HG02798 (cell line): Measurements from ENCODE around the gene CCDC171.

Experiments used
- ATAC-seq: cut with Tn5 transposase; IDR thresholded peaks from one replicate; pipeline ENCODE4 v1.9.1; 2021; ENCODE audit warnings: mild to moderate bottlenecking; ENCODE audit not compliant: unreplicated experiment, poor library complexity

Gene CCDC171

DNA sequence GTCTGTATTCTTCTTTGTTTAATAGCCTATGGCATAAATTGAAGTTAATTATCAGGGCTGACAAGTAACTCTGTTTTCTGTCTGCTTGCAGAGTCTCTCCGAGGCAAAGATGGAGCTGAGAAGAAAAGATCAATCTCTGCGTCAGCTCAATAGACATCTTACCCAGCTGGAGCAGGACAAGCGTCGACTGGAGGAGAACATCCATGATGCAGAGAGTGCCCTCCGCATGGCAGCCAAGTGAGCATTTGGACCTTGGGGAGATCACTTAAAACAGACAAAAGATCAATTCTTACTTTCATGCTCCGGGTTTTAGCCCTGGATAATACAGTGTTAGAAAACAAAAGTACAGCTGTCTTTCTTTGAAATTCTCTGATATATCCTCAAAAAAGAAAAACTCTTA lies 293.8 kb downstream of the CCDC171 start:
- ATAC-seq = no peak

DNA sequence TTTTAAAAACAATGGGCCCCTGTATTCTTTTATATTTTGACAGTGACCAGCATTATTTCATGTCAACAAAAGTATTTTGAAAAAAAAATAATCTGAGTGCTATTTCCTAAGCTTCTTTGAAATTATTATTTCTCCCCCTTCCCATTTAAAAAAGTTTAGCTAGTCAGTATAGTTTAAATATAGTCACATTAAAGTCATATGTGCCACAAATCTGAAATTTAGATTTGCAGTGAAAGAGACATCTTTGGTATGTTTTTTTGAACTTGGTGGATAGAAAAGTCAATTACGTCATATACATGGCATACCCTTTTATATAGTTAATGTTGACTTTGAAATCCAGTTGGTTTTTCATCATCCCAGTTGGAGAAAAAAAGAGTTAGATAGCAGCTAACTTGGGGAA lies 297.0 kb downstream of the CCDC171 start:
- no peak for ATAC-seq

DNA sequence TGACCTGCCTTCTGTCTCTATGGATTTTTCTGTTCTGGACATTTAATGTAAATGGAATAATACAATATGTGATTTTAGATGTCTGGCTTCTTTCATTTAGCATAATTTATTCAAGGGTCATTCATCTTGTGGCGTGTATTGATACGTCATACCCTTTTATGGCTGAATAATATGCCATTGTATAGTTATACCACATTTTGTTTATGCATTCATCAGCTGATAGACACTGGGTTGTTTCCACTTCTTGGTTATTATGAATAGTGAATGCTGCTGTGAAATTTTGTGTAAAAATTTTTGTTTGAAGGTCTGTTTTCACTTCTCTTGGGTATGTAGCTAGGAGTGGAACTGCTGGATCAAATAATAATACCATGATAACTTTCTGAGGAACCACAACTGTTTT lies 298.9 kb downstream of the CCDC171 start:
- ATAC-seq = no peak

DNA sequence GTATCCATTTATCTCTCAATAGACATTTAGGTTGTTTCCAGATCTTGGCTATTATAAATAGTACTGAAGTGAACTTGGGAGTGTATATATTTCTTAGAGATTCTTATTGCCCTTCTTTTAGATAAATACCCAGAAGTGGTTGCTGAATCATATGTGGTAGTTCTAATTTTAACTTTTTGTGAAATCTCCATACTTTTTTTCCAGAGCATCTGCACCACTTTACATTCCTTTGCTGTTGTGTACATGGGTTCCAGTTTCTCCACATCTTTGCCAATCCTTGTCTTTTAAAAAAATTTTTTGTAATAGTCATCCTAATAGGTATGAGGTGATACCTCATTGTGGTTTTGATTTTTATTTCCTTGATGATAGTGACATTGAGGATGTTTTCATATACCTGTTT lies 303.7 kb downstream of the CCDC171 start:
- ATAC-seq = no peak

DNA sequence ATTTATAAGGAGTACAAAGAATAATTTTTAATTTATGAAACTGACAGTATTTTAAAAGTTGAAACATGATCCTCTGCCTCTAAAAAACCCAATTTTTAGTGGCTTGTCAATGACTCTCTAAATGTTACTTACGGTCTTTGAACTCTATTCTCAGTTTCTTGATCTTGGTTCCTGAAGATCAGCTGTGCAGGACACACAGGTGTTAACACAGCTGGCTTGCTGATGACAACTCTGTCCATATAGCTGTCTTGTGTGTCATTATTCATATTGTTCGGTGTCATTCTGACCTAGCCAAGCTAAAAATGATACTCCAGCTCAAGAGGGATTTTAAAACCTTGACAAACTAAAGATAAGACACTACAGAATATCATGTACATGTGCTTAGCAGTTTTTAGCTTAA lies 314.5 kb downstream of the CCDC171 start:
- peak; percentile 89 for ATAC-seq

DNA sequence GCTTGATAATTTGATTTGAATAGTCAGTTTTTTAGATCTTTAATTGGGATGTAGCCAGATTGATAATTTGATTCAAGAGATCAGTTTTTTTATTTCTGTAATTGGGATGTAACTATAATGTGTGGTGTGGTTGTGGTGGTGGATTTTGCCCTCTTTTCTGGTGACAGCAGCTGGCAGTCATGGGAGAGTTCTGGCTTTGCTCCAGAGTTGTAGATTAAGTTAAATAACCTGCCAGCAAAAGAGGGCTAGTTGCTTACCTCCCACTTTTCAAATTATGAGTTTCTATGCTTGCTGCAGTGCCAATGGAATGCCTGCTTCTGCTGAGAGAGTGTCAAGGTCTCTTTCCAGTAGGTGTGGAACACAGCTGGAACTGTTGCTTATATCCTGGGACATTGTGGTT lies 315.1 kb downstream of the CCDC171 start:
- no peak for ATAC-seq

DNA sequence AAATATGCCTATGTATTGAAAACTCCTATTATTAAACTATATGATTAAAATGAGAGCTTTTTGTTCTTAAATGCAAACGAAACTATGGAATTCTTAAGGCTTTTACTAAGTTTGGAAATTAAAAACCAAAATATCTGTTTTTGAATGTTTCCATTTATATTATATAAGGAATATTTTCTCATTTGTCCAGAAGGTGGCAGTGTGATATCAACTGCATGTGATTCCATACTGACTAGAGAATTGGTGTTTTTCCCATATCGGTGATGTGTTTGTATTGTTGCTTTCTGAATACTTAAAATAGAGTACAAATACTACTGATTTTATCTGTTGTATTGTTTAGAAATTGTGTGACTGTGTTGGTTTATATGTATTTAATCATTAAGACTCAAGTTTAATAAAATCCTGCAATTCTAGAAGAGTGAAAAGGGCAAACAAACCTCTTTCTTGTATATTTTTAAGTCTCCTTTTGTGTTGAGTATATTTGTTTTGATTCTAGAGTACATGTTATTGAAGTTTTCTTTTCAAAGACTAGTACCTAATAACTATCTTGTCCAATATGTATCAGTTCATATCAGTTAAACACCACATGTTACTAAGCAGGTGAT lies 320.8 kb downstream of the CCDC171 start:
- ATAC-seq = no peak

DNA sequence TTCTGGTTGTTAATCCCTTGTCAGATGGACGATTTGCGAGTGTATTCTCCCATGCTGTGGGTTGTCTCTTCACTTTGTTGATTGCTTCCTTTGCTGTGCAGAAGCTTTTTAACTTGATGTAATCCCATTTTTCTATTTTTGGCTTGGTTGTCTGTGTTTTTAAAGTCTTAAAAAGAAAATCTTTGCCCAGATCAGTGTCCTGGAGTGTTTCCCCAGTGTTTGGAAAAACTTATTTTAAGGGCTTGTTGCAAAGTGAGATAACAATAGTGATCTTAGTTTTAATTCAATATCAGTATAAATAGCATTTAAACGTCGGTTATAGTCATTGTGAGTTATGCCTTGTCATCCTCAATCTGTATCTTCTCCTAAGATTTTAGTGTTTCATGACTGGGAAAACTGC lies 329.5 kb downstream of the CCDC171 start:
- no peak for ATAC-seq

DNA sequence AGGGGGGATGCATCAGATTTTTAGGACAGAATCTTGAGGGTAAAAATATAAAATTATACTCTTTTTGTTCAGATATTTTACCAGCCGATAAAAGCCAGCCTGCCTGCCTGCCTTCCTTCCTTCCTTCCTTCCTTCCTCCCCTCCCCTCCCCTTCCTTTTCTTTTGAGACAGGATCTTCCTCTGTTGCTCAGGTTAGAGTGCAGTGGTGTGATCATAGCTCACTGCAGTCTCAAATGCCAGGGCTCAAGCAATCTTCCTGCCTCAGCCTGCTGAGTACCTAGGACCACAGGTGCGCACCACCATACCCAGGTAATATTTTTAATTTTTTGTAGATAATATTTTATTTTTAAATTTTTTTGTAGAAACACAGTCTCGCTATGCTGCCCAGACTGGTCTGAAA lies 330.0 kb downstream of the CCDC171 start:
- no peak for ATAC-seq

DNA sequence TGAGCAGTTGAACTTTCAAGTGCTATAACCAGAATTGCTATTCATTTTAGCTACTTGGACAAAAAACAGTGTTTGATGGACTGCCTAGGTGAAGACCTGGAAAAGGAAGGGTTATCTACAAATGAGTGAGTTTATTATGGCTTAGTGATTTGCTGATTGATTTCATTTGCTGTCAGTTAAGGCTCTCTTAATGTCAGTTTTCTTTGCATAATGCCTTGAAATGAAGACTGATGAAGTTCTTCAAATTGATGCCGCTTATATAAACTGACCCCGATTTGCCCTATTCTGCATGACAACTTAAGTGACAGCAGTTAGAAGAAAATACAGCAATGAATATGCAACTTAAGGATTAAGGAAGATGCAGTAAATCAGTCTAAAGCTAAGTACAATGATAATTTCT lies 332.6 kb downstream of the CCDC171 start:
- no peak for ATAC-seq

DNA sequence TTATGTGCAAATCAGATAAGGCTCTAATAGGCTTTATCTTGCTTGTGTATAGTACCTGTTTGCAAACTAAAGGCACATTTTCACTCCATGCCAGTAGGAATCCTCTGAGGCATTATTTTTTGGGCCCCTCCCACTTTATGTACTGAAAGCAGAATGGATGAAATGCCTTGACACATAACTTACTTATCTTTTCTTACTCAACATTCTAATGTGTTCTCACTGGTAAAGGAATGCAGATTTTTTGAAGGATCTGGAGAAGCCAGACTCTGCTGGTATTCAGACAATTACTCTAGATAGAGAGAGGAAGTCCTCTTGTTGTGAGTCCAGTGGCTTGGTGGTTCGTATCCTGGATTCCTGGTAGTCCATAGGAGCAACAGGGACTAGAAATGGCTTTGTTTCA lies 336.7 kb downstream of the CCDC171 start:
- ATAC-seq = no peak

DNA sequence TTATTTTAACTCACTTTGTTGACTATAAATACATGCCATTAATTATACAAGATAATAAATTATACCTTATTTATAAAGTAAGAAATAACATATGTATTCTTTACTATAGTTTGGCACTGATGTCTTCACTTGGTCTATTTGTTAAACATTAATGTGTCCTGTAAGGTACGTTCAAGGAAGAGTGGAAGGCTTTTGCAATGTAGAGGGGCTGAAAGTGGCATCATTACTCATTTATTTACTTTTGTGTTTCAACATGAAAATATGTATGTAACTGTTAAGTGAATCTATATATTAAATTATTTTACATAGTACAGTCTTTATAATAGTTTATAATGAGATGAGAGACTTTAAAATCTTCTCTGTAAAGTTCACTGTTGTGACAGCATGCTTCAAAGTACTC lies 348.7 kb downstream of the CCDC171 start:
- no peak for ATAC-seq

DNA sequence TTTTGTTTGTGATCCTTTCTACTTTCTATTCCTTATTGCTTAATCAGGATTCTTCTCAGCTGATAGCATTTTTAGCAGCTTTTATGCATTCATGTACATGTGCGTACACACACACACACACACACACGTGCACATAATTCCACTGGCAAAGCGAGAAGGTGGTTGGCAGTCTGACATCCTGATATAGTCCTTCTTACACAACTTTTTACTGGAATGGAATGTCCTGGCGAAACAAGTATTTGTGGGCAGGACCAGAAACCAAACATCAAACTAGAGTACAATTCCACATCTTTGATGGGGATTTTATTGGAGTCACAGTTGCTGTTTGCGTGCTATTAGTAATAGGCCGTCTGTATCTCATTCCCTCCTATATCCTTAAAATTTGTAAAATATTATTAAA lies 356.5 kb downstream of the CCDC171 start:
- ATAC-seq = no peak

DNA sequence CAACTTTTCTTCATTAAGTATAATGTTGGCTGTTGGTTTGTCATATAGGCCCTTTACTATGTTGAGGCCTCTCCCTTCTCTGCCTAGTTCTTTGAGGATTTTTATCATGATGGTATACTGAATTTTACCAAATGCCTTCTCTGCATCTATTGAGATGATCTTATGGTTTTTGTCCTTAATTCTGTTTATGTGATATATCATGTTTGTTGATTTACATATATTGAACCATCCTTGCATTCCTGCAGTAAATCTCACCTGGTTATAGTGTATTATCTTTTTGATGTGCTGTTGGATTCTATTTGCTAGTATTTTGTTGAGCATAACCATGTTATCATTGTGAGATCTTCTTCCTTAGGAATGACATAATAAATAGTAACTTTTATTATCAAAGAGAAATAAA lies 362.9 kb downstream of the CCDC171 start:
- no peak for ATAC-seq

DNA sequence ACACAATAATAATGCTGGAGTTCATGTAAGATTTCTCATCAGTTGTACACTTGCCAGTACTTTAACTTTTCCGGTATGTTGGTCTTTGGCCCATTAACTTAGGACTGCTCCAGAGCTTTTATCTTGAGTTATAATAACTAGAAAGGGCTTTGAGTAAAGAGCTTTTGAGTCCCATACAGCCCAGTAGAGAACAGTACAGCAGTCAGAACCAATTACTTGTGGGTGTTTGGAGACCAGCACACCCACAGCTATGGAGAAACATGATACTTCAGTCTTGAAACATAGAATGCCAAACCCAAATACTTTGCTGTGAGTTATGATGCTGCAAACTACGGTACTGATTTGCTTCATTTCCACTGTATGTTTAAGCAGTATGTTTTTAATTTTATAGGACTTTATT lies 374.3 kb downstream of the CCDC171 start:
- no peak for ATAC-seq

DNA sequence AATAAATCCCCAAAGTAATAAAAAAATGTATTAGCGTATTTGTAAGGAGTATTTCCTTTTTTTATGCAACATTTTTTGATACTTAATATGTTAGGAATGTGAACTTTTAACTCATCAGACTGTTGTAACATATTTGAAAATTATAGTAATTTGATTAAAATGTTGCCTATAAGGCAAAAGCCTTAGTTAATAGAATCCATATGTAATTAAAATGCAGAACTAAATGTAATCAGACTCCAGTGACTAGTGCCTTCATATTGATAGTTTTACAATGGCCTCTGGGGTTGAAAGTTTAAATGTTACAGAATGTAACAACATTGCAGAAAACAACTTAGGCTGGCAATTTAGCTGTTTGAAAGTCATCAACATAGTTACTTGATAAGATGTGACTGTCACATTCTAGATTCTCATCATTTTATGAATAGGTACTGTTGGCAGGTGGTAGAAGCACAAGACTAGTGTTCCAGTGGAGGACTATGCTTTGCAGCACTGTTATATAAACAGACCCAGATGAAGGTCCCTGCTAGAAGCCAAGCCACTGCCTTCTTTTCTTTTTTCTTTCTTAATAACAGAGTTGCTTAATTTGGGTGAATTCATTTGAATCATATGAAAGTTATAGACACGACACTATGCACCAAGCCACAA lies 382.9 kb downstream of the CCDC171 start:
- ATAC-seq = no peak

DNA sequence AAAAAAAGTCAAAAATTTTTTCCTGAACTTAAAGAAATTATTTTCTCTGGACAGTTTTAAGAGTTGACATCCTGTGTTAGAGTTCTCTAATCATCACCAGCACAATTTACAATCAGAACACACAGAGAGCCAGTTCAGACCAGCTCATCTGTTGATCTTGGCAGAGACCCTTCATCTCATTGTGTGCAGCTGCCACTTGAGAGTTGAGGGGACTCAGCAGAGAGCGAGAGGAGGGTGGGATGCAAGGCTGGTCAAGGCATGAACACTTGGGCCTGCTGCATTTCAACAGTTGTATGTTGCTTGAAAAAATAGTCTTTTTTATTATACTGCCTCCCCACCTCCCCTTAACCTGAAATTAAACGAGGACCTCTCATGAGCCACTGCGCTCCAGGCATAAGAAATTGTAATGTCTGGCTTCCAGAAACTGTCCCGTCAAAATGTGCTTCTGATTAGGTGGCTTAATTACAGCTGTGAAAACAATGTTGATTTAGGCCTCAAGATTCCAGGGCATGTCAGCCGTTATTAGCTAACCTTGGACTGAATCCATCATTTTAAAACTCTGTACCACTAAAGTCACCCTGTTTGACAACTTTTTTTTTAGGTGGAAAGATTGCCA lies 383.6 kb downstream of the CCDC171 start:
- no peak for ATAC-seq

DNA sequence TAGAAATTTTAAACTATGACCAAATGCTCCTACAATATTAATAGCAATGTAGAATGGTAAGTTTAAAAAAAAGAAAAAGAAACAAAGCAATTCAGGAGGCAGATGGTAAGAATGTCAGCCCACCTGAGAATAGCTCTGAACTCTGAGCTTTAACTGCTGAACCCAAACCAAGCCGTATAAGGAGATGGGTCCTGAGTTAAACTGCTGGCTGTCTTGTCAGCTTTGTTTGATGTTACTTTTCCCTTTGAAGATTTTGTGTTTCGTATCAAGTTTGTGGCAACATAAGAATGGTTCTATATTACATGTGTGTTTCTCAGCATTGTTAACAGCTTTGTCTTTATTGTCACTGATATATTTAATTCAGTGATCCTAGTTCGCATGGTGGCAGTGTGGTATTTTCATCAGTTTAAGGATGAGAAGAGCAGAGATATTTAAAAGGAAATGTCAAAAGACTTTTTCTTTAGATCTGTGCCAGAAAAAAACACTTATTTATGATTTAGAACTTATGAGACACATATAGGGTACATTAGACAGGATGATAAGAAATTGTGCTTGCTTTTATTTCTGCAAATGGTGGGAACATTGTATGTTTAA lies 390.1 kb downstream of the CCDC171 start:
- no peak for ATAC-seq

DNA sequence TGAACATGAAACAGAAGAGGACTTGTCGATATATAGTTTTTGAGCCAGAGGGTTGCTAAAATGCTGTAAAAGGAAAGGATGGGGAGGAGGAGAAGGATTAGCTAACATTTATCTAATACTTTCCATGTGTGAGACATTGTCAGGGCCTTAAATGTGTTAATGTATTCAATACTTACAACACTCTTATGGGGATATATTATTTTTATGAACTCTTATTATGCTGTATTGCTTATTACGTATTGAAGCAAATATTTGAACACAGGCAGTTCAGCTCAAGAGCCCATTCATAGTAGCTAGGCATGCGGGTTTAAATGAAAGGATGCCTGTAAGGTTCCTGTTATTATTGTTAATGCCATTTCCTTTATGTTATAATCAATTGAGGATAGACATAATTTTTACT lies 391.5 kb downstream of the CCDC171 start:
- ATAC-seq = no peak

DNA sequence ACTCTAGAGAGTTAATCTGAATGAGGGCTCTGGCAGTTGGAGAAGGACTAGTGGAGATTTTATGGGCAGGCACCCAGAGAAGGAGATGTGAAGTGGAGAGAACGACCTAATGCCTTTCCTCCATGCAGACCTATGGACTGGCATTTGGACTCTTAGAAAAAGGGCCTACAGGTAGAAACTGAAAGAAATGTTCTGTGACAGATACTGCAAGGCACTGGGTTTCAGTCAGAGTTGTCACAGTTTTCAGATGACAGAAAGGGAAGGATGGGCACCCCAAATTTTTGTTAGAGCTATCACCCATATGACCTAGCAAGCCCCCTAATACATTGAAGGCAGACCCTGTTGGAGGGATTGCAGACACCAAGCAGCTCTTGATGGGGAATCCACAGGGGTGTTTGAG lies 406.8 kb downstream of the CCDC171 start:
- ATAC-seq = peak; percentile 52

DNA sequence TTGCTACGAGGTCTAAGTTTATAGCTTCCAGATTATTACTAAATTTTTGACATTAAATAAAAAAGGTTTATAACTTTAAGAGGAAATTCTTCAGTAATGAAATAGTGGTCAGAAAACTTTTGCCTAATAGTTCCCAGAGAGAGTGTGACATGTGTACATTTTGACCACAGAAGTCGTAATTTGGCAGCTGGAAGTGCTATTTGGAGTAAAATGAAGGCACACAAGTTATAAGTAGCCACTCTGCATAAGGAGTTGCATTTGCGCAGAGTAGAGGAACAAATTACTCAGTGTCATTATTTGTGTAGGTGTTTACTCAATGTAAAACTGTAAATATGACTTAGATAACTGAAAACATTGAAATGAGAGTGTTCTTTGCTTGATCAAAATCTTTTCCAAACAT lies 408.4 kb downstream of the CCDC171 start:
- ATAC-seq = no peak

DNA sequence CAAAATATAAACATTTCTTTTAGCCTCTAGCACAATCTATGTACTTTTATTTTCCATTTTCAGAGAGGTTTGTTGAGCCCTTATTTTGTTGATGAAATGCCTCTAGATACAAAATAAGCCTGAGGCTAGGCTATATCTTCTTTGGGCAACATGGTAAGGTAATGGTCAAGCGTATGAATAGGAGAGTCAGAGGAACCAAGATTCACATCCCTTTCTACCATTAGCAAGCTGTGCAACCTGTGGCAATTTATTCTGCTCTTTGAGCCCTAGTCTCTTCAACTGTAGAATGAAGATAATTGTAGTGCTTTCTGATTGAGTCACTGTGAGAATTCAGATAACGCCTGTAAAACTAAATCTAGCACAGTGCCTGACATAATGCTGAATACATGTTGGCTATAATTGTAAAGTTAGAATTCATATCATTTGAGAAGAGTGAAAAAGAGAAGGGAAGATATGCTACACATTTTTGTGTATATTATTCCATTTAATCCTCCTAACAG lies 412.5 kb downstream of the CCDC171 start:
- no peak for ATAC-seq
